ENCODE measurements around the gene MAN1A2. TPM values are rescaled to one million over a fixed set of nuclear protein-coding genes. Genes with fewer than 3 reads are reported as not detected.

The MAN1A2 gene
- polyA plus RNA-seq, 3 donors = 47.2 to 51.4 (median 48.7) TPM

DNA sequence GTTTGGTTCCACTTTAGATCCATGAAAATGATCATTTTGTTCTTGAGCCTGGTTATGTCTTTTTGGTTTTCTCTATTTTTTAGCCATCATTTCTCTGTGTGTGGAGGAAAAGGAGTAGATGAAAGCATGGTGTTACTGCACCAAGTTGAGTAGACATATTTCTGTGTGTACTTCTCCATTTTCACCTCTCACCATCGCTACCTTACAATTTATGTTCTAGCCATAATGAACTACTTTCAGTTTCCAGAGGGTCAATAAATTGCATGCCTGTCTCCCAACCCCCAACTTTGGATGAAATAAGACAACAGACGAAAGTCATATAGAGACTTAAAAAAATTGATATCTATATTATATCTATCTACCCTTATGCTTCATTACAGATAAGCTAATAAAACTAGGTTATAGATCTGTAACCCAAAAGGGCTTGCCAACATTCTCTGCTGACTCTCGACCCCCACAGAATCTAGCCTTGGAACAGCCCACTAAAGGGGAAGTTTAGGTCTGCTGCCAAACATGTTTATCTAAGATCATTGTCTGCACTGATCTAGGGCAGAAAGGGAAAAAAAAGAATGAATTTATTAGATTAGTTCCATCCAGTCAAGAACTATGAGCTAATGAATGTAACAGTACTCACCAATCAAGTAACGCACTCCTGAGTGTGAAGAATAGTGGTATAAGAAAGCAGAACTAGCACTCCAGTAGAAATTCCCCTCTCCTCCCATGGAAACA, 7.5 kb upstream of the MAN1A2 start:
- DNase-seq (ENCODE audit: low read depth in 3 of 3, low spot score in 2 of 3) = no peak

DNA sequence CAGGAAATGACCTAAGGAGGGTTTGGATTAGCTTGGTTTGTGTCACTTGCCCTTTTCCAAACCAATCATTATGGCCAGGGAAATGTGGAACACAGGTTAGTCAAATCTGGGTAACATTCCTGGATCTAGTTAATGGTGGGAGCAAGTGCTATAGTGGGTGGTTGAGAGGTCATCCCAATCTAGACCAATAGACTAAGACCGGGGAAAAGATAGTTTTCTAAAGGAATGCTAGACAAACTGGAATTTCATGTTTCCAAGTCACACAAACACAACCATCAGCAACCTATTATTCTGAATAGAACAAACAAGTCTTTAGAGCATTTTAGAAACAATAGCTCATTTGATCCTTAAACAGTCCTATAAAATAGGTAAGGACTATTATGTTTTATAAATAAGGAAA, 4.3 kb upstream of the MAN1A2 start:
- no peak for DNase-seq (ENCODE audit: low read depth in 3 of 3, low spot score in 2 of 3)

DNA sequence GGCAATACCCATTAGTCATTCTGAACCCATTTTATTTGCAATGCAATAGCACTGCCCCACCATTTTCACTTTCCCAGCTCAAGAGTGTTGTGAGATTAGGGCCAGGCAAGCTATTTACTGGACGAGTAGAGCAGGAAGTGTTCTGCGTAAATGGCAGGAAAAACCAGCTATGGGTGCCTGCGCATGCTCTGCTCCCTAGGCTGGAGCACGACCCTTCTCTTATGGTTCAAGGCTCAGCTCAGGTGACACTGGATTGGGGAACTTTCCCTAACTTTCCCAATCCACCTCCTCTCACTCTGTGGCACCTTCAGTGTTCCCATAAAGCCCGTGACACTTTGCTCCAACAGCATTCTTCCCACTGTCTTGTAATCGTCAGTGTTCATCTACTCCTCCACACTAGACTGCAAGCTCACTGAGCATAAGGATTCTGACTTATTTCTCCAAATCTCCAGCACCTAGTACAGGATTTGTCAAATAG, 3.6 kb upstream of the MAN1A2 start:
- no peak for DNase-seq (ENCODE audit: low read depth in 3 of 3, low spot score in 2 of 3)

DNA sequence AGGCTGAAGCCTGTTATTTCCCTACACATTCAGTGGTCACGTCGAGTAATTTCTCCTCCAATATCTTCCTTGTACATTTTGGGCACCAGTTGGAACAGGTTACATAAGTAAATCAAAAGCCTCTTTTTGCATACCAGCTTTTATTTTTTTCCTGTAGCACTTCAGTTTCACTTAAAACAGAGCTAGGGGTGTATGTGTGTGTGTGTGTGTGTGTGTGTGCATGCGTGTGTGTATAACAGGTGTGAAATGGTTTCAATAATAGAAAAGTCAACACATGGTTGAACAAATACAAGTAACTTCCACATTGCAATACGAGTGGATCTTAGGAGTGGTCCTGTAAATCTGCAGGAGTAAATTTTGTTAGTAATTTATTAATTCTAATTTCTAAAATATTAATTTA, 3.0 kb upstream of the MAN1A2 start:
- DNase-seq (ENCODE audit: low read depth in 3 of 3, low spot score in 2 of 3) = no peak

DNA sequence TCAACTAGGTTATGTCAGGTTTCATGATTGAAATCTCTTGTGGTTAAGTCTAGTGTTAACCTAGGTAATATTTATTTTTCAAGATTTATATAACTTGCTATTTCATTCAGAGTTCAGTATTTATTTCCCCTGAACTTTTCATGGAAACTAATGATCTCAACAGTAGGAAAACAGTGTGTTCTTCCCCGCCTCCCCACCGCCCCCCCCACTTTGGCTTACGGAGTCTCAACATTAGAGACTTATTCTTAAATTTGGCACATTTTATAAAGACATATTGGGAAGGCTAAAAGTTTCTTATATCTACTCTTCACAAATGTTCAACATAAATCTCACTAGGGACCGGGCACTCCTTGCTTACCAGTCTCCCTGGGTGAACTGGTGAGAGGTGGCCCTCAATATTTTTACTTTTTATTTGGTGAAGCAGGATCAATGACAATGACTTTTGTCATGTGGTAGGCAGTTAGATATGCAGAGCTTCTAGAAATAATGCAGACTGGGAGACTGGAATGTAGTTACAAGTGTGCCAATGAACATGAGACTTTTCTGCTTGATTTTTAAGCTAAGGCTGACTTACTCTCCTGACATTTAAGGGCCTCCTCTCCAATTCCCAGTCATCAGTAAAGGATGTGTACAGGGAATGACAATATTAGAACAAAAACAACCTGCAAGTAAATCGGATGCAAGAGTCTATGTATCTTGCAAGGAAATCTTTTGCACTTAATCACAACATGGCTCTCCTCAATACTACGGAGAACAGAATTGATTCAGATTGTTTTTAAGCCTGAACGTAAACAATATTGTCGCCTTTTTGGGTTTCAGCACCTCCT, 1.7 kb upstream of the MAN1A2 start:
- DNase-seq (ENCODE audit: low read depth in 3 of 3, low spot score in 2 of 3) = no peak

DNA sequence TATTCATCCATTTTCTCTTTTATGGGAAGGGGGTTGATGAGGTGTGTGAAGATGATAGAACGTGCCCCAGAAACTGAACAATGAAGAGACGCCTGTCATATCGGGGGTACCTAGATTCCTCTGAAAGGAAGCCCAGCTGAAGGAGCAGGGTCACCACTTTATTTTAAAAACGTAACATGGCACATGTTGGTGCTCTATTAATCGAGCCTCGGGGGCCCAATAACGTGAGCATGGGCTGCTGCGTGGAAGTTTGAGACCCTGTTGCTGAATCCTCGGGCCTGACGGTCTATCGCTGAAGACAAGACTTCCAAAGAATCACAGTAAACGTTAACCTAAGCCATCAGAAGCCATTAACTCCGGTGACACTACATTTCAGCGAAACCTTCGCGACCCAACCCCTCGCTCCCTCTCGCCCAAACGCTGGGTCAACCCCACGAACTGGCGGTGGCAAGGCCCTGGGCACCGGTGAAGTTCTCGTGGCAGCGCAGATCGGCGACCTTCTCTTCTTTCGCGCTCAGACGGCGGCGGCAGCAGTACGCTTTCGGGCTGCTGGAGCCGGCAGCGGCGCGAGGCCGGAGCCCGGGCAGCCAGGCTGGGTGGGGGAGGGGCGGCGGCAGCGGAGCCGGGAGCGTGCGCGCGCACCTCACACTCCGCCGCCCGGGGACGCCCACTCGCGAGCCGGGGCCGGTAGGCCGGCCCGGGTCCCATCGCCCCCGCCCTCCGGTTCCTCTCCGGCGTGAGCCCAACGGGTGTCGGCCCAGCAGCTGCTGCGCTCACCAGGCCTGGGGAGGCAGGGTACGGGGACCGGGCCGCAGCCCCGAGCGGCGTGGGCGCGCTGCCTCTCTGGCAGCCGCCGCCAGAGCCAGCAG, 838 bp upstream of the MAN1A2 start:
- peak; percentile 52 to 72 (median 55) for DNase-seq (ENCODE audit: low read depth in 3 of 3, low spot score in 2 of 3)

DNA sequence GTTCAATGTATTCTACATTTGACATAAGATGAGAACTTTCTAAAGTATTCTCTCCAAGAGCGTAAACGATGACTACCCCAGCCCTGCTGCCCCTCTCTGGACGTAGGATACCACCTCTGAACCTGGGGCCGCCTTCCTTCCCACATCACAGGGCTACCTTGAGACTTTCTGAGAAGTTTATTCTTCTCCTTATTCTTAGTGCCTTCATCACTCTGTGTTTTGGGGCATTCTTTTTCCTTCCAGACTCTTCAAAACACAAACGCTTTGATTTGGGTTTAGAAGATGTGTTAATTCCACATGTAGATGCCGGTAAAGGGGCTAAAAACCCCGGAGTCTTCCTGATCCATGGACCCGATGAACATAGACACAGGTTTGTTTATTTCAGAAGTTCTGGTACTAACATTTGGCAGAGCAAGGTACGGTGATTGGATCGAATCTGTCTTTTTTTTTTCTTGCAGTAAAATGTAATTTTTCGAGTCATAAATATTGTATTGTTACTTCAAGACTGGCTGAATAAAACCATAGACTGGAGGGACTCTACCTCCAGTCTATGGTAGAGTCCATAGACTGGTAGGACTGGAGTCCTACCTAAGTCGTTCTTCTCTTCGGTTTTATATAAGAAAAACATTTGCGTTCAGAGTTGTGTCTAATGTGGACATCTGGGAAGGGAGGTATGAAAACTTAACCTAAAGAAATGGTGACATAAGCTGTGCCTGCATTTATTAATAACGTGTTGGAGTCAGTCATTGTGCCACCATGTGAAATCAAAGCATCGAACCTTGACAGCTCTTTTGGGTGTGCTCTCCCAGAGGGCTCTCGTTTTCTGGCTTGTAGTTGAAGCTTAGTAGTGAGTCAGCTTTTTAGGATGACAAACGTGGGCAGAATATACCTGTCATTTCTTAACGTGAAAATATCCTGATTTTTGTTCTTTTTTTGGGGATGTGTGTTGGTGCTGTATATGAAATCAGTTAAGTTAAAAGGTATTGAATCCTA, 1.2 kb downstream of the MAN1A2 start:
- DNase-seq (ENCODE audit: low read depth in 3 of 3, low spot score in 2 of 3) = no peak

DNA sequence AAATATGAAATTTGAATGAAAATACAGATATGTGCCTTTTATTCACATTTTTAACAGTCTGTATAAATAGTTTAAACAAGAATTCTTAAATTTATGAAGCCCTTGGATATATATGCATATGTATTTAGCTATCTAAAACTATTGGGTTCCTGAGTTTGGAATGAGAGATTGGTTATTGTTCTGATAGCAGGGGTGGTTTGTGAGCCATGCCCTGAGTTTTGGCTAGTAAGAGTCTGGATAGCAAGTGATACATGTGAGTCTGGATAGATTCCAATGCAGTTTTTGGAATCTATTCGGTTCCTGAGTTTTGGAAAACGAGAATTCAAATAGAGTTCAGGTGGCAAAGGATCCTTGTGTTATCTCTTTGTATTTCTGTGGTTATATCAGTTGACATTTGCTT, 2.8 kb downstream of the MAN1A2 start:
- DNase-seq (ENCODE audit: low read depth in 3 of 3, low spot score in 2 of 3) = no peak

DNA sequence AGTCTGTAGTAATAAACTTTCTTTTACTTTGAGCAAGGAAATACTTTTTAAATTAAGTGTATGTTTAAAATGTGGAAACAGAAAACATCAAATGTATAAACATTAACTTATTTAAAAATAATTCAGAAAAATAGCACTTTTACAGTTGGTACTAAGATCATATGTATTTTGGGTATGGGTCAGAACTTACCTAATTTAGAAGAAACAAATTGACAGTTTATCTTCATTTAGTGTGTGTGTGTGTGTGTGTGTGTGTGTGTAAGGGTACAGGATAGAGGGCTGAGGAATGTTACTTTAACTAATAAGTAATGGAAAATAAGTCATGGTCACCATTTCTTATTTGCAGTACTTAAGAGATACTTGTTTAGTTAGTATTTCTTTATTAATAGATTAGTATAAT, 3.3 kb downstream of the MAN1A2 start:
- DNase-seq (ENCODE audit: low read depth in 3 of 3, low spot score in 2 of 3) = no peak

DNA sequence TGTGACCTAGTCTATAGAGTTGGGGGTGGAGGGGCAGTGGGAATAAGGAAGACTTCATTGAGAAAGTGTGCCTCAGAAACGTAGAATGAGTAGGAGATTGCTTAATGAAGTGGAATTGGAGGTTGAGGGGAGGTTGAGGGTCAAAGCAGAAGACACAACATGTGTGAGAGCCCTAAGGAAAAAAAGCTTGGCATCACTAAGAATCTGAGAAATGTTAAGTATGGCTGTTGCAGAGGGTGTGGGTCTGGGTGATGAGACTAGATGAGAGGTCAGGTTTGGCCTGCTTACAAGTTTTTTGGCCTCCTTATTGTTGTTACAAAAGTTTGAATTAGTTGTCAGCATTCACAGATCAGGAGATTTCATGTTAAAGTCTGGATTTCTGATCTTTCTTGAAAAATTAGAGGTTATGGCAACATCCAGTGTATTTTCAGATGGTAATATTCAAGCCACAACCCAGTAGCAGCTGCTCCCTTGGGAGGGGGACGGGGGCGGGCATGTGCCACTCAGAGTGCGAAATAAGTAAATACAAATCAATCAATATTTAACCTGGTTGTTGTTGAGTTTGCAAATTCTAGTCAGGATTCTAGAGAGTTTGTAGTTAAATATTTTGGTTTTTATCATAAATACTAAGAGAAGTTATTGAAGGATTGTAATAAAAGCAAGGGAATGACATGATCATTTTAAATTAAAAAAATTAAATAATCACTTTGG, 4.3 kb downstream of the MAN1A2 start:
- no peak for DNase-seq (ENCODE audit: low read depth in 3 of 3, low spot score in 2 of 3)

DNA sequence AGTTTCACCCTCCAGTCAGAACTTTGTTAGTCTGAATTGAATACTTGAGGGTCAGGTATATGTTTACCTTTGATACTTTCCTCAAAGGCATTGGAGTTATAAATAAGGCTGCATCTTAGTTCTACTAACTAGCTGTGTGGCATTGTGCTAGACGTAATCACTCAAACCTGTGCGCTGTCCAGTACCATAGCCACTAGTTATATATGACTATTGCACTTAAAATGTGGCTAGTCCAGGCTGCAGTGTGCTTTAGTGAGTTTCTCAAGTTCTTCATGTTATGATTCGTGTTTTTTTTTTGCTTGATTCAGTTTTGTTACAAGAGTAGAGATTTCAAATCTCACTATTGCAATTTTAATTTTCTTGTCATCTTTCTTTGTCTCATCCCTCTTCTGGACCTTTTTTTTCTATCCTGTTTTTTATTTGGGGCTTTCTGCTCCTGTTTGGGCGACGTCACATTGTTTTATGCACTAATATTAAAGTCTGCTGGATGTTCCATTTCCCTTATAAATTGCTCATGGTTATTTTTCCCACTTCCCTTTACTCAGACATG, 5.7 kb downstream of the MAN1A2 start:
- no peak for DNase-seq (ENCODE audit: low read depth in 3 of 3, low spot score in 2 of 3)

DNA sequence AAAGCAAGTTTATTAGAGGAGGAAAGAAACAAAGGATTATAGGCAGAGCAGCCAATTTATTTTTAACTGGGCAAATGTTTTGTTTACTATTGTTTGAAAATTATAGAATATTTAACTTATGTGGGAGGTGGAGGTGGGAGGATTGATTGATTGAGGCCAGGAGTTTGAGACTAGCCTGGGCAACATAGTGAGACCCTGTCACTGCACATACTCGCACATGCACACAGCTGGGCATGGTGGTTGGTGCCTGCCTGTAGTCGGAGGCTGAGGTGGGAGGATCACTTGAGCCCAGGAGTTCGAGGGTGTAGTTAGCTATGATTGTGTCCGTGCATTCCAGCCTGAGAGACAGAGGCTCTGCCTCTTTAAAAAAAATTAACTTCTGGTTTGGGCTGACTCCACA, 6.7 kb downstream of the MAN1A2 start:
- DNase-seq (ENCODE audit: low read depth in 3 of 3, low spot score in 2 of 3) = no peak

DNA sequence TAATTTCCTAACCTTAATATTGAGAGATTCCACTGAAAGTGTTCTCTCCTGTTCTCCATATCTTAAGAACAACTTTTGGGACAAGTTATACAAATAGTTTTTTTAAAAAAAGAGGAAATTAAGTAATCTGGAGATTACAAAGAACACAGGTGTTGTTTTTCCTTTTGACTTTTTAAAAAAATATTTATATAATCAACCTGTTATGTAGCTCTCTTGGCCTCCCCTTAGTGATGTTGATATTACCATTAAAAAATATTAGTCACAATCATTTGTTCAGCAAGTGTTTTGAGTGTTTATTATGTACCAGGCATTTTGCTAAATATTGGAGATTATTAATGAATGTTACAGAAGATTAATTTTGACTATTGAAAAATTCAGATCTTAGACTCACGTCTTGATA, 8.1 kb downstream of the MAN1A2 start:
- DNase-seq (ENCODE audit: low read depth in 3 of 3, low spot score in 2 of 3) = no peak

DNA sequence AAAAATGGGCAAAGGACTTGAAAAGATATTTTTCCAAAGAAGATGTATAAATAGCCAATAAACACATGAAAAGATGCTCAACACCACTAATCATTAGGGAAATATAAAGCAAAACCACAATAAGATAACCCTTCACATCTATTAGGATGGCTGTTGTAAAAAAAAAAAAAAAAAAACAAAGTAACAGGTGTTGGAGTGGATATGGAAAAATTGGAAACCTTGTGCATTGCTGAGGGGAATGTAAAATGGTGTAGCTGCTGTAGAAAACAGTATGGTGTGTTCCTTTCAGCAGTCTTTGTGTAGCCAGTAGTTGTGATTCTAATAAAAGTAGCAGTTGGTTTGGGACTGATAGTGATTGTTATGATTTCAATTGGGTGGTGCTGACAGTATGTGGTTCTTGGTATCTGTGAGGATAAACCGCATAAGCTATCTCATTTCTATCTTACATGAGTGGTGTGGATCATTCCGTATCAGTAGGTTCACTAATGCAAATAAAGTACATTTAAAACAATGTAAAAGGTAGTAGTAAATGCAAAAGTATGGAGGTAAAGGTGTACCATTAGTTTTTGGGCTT, 19.9 kb downstream of the MAN1A2 start:
- DNase-seq (ENCODE audit: low read depth in 3 of 3, low spot score in 2 of 3) = no peak

DNA sequence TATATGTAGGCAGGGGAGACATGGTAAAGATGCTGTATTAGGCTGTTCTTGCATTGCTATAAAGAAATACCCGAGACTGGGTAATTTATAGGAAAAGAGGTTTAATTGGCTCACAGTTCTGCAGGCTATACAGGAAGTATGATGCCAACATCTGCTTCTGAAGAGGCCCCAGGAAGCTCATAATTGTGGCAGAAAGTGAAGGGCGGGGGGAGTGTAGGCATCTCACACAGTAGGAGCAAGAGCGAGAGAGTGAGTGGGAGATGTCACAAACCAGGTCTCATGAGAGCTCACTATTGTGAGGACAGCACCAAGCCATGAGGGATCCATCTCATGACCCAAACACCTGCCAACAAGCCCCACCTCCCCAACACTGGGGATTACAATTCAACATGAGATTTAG, 21.1 kb downstream of the MAN1A2 start:
- no peak for DNase-seq (ENCODE audit: low read depth in 3 of 3, low spot score in 2 of 3)

DNA sequence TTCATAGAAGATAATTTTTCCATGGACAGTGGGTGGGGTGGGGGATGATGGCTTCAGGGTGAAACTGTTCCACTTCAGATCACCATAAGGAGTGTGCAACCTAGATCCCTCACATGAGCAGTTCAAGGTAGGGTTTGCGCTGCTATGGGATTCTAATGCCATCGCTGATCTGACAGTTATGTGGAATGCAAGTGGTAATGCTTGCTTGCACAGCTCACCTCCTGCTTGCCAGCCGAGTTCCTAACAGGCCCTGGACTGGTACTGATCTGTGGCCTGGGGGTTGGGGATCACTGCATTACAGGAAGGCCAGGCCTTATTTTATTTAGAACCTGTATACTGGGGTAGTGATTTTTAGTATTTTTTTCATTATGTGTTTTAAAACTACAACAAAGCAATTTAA, 22.0 kb downstream of the MAN1A2 start:
- no peak for DNase-seq (ENCODE audit: low read depth in 3 of 3, low spot score in 2 of 3)

DNA sequence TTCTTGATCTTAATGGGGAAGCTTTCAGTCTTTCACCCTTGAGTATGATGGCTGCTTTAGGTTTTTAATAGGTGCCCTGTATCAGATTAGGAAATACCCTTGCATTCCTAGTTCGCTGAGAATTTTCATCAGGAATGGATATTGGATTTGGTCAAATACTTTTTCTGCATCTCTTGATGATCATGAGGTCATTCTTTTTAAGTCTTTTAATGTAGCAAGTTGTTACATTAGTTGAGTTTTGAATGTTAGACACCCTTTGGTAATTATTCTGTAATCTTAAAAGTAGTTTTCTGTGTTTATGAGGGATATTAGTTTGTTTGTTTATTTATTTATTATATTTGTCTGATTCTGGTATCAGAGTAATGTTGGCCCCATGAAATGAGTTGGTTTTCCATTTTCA, 22.5 kb downstream of the MAN1A2 start:
- no peak for DNase-seq (ENCODE audit: low read depth in 3 of 3, low spot score in 2 of 3)

DNA sequence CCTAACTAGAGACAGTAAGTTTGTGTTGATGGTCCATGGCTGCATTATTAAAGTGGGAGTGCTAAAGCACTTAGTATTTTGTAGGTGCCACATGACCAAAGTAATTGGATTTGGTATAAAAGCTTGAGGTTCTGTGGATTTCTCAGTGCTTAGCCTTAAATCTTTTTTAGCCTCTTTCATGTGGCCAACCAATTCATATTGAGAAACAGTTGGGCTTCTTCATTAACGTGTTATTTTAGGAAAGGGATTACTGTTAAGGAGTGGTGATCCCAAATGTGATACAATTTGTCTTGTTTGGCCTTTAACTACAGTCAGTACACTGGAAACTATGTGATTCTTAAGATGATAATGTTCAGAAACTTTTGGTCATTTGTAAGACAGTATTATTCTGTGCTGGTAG, 25.5 kb downstream of the MAN1A2 start:
- no peak for DNase-seq (ENCODE audit: low read depth in 3 of 3, low spot score in 2 of 3)

DNA sequence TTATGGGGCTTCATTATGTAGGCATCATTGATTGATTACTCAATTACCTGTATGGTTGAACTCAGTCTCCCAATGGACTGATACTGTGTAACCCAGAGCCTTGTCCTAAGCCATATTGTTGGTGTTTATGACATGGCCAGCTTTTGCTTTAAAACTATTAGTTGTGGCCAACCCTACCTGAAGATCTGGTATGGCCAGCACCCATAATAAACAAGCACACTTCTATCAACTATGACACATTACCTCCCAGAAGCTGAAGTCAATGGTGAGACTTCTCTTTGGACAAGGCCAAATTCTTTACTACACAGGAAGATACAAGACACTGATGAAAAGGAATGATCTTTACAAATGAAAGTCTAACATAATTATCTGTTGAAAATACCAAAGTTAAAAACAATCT, 28.8 kb downstream of the MAN1A2 start:
- DNase-seq (ENCODE audit: low read depth in 3 of 3, low spot score in 2 of 3) = no peak
